GM21390 (cell line): ENCODE results near the gene RSAD1.

Source experiments
- ATAC-seq: cut with Tn5 transposase; IDR thresholded peaks from one replicate; pipeline ENCODE4 v1.9.1; 2021; ENCODE audit not compliant: unreplicated experiment

RSAD1 gene

DNA sequence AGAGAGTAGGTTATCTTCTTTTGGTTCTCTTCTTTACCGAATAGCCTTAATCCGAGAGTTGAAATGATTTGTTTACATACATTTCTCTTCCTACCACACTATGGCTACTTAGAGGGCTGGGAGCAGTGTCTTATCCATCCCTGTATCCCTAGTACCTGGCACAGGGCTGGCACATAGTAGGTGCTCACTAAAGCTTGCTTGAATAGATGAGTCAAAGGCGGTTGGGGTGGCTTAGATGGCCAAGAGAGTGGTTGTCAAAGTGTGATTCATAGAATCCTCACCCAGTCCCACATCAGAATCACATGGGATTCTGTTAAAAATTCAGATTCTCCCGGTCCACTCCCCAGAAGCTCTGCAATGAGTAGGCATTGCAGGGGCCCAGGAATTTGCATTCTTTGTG lies 21.0 kb upstream of the RSAD1 start:
- ATAC-seq, result no peak

GRCh38 chr17:50458270-50458669 lies 20.4 kb upstream of the RSAD1 start:
- no peak for ATAC-seq

GRCh38 chr17:50458701-50459676 lies 19.7 kb upstream of the RSAD1 start:
- no peak for ATAC-seq

GRCh38 chr17:50459756-50460155 lies 18.9 kb upstream of the RSAD1 start:
- no peak for ATAC-seq

- no peak for ATAC-seq
Measured at GRCh38 chr17:50460831-50461526, 17.7 kb upstream of the RSAD1 start.

DNA sequence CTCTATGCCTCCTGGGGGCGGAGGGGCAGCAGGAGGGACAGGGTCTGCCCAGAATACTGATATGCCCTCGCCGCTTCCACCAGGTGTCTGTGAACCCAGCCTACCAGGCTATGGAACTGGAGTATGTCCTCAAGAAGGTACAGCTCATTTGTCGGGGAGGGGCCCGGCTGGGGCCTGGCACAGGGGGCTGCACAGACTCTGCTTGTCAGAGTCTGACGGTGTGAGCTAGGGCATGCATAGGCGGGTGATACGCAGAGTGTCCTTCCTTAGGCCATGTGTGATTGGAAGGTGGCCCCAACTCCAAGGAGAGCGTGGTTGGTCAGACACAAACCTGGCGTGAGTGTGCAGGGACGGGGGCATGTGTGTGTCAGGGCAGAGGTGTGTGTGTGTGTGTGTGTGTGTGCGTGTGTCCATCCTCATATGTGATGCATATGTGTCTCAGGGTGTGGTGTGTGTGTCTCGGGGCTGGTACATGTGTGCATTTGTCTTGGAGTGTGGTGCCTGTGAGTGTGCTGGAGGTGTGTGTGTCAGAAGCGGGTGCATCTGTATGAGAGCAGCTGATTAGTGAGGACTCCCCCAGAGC lies 17.0 kb upstream of the RSAD1 start:
- no peak for ATAC-seq

DNA sequence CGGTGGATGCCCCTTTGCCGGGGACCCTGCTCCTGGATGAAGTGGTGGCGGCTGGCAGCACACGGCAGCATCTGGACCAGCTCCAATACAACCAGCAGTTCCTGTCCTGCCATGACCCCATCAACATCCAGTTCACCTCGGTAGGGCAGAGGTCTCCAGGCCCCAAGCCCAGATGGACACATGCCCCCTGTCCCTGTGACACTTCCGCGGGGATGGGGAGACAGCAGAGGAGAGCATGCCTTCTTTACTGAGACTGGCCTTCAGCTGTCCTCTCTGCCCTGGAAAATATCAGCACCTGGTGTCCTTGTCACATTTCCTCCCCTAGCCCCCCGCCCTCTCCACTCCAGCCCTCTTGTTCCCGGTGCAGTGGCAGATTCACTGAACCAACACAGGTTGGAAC lies 16.2 kb upstream of the RSAD1 start:
- ATAC-seq, result no peak

DNA sequence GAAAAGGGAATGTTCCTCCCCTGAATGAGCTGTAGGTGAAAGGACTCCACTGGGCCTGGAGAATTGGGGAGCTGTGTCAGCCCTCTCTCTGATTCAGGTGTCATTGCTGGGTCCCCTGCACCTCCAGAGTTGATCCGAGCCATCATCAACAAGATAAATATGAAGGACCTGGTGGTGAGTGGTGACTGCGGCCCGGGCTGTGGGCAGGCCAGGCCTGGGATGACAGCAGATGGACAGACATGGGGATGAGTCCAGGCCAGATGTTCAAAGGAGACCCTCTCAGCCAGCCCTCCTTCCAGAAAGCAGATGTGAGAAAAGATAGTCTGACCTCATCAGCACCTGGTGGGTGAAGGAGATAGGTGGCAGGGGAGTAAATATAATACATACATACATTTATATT lies 14.5 kb upstream of the RSAD1 start:
- ATAC-seq, result no peak

DNA sequence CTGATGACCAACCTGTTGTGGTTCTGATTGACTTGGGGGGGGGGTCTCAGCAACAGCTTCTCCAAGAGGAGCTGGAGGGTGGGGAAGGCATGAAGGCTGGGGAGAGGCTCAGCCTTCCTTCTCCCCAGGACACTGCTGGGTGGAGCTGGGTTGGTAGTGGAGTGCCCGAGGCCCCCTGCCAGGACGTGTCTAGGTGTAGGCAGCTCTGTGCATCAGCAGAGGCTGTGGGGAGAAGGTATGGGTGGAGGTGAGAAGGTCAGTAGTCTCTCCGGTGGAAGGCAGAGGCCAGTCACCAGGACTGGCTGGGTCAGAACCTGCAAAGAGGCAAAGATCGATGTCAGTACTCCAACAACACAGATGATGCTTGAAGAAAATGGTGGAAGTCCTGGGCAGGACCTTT lies 13.9 kb upstream of the RSAD1 start:
- no peak for ATAC-seq

DNA sequence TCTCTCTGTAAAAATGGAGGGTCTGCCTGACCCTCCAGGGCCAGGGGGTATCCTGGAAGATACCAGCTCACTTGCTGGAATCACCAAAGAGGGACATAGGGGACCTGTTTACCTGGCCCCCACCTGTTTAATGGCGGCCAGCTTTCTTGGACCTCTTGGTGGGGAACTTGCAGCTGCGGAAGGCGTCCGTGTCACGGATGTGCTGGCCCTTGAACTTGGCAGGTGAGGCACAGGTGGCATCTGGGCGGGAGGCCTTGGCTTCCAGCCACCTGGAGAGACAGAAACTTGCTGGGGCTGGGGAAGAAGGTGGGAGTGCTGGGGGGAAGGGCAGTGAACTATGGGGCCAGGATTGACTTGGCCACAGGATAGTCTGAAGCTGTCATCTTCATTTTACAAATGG lies 13.5 kb upstream of the RSAD1 start:
- no peak for ATAC-seq

- ATAC-seq, result no peak
Measured at GRCh38 chr17:50465635-50466034, 13.0 kb upstream of the RSAD1 start.

DNA sequence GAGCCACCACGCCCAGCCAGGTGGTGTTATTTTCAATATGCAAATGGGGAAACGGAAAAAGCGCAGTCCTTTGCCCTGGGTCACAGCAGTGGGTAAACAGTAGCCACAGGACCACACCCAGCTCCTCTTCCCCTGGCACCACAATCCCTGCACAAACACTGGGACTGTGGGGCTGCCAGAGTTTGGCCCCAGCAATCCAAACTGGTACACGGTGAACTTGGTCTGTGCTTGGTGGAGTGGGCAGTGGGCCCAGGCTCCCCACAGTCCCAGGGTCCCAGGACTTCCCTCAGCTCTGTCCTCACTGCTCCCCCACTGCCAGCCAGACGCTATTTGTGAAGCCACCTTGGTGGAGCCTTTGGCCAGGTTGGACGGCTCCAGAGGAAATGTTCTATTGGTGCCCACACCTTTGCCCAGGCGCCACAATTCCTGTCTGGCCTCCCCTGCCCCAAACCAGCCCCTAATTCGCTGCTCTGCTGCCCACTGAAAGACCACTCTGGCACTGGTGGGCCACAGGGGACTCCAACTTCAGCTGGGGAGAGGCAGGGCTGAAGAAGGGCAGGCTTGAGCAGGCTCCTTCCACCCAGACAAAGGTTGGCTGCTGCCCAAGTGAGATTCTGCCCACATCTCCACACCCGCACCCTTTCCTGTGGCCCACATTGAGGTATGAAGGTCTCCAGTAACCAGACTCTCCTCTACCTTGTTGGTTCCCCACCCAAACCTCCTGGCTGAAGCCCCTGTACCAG lies 12.1 kb upstream of the RSAD1 start:
- ATAC-seq, result no peak

GRCh38 chr17:50467114-50467854 lies 11.4 kb upstream of the RSAD1 start:
- no peak for ATAC-seq

GRCh38 chr17:50467855-50468303 lies 10.8 kb upstream of the RSAD1 start:
- ATAC-seq, result no peak

DNA sequence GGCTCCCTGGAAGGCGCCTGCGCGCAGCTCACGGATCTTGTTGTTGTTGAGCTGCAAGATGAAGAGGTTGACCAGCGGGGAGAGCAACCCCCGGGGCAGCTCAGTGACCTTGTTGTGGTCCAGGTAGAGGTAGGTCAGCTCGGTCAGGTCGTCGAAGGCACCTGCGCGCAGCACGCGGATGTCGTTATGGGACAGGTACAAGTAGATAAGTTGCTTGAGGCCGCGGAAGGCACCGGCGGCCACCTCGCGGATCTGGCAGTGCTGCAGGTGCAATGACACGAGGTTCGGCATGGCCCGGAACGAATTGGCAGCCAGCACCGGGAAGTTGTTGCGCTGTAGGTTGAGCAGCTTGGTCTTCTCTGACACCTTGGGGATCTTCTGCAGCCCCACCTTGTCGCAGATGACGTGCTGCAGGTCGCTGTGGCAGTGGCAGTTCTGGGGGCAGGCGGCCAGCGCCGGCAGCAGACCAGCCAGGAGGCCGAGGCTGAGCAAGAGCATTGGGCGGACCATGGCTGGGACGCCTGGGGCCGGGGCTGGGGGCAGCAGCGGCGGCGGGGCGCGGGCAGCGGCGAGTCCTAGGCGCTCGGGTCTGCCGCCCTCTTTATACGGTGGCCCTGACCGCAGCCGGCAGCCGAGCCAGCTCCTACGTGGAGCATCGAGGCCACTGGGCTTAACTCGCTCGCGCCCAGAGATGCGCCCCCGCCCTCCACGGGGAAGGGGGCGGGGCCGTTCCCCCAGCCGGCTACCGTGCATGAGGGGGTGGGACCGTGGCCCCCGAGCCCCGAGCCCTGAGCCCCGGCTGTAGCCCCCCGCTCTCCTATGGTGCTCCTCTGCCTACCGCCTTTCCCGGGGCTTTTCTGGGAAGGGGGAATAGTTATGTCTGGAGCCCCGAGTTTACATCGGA lies 10.1 kb upstream of the RSAD1 start, which contains the start of gene CHAD:
Gene CHAD, minus strand, starts transcription at position 577 of the 904 bp plus-strand sequence. Its CDS starts 67 bp downstream, at position 510.
- no peak for ATAC-seq

- ATAC-seq, result no peak
Measured at GRCh38 chr17:50469208-50469605, 9.5 kb upstream of the RSAD1 start.

DNA sequence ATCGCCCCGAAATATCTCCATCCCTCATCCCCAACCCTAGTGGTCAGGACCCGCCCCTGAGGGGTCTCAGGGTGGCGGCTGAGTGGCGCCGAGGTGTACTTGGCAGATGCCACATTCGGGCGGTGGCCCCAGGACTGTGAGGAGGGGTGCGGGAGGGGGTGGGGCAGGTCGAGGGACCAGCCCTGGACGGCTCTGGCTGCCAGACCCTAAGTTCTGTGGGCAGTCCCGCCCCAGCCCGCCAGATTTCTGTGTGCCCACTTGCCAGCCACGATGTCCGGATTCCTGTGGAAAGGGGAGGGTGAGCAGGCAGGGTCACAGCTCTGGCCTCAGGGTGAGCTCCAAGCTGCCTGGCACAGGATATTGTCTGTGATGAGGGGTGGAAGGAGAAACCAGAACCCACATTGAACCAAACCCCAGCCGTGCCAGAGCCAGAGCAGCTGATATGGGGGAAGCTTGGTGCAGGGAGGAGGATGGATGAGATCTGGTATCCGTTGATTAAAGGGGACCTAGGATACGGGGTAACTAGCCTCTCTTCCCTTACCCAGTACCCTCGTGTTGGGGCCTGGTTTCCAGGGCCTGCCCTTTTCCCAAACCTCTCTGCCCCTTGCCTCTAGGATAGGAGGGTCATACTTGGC lies 8.9 kb upstream of the RSAD1 start:
- no peak for ATAC-seq

DNA sequence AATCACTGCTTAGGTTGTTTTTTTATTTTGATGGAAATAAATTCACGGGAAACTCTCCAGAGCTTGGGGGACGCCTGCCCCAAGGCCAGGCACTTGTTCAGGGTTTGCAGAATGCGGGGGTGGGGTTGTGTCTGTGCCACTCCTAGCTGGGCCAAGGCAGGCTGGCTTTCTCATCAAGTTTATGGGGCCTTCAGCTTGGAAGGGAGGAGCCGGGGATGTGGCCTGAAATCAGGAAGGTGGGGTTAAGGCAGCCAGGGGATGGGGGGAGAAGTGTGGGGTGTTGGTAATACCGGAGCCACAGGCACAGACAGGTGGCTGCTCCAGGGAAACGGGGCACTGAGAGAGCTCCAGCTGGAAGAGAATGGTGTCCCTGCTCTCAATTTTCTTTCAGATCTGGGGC lies 8.2 kb upstream of the RSAD1 start:
- no peak for ATAC-seq
